GM12878 (cell line): ENCODE results near the gene MYLK4. TPM values are rescaled to one million over a fixed set of nuclear protein-coding genes. Genes with fewer than 3 reads are reported as not detected.

Source experiments
- ATAC-seq: fragments of 200-7000 bp; cut with Tn5 transposase; 3 replicates; pipeline ENCODE4 v1.9.1; 2020; ENCODE audit warnings: mild to moderate bottlenecking, moderate library complexity
- BruUV-seq: library from RNA; stranded (reverse); fragments of 400-500 nt; replicated peaks from 2 replicates; lab custom pipeline; 2021; lab: Mats Ljungman, UMichigan
- CTCF ChIA-PET: fragments of 300-600 bp; sonication (Branson Sonifier 250); formaldehyde crosslinking; extraction: SDS; loops from one replicate; lab custom pipeline; 2021; ENCODE audit warnings: inconsistent platforms; lab: Yijun Ruan, JAX
- POLR2A ChIA-PET: fragments of 350-600 bp; formaldehyde crosslinking; extraction: SDS; loops from one replicate; lab custom pipeline; 2021; ENCODE audit warnings: inconsistent platforms; lab: Charles Lee
- RAD21 ChIA-PET: fragments of 300-600 bp; sonication (Branson Sonifier 250); formaldehyde crosslinking; loops from one replicate; lab custom pipeline; 2023; ENCODE audit warnings: antibody characterized with exemption; ENCODE audit not compliant: unreplicated experiment; lab: Charles Lee
- SMC1A ChIA-PET: fragments of 300-600 bp; sonication (Branson Sonifier 250); formaldehyde crosslinking; loops from one replicate; lab custom pipeline; 2023; ENCODE audit not compliant: unreplicated experiment, uncharacterized antibody; lab: Charles Lee
- DNase-seq: peaks from one replicate; pipeline ENCODE4 v3.0.0-alpha.2; 2011; ENCODE audit warnings: low read depth, low spot score
- FAIRE-seq: peaks from 3 replicates; lab custom pipeline; 2011; peaks lifted over from hg19 to GRCh38; lab: Jason Lieb, UNC
- H2AFZ ChIP-seq: 2 replicates; pipeline ENCODE4 v1.6.0; 2011; ENCODE audit warnings: low read depth, low read length, control low read depth; ENCODE audit not compliant: control insufficient read depth
- H3K27ac ChIP-seq: 2 replicates; pipeline ENCODE4 v1.5.1; 2011; ENCODE audit warnings: control low read depth; ENCODE audit not compliant: control insufficient read depth, insufficient read depth
- H3K27me3 ChIP-seq, 2 experiments: replicated peaks in 1 of 2; 2 replicates each; pipeline versions ENCODE4 v1.6.0 to v1.6.1; 2011; ENCODE audit warnings: low read length in 1 of 2; ENCODE audit not compliant: control insufficient read depth in 2 of 2, insufficient read depth in 2 of 2
- H3K36me3 ChIP-seq, 2 experiments: 2 replicates each; pipeline ENCODE4 v1.5.1; 2011; ENCODE audit warnings: low read length in 1 of 2; ENCODE audit not compliant: control insufficient read depth in 2 of 2, insufficient read depth in 2 of 2
- H3K4me1 ChIP-seq: 2 replicates; pipeline ENCODE4 v1.6.1; 2011; ENCODE audit warnings: mild to moderate bottlenecking, low read length, moderate library complexity, mixed read lengths; ENCODE audit not compliant: control insufficient read depth, insufficient read depth
- H3K4me2 ChIP-seq: 2 replicates; pipeline ENCODE4 v1.6.0; 2011; ENCODE audit warnings: control low read depth; ENCODE audit not compliant: control insufficient read depth, insufficient read depth
- H3K4me3 ChIP-seq: fragments of 200-600 bp; sonication (generic); 2 replicates; pipeline ENCODE4 v1.5.1; 2016
- H3K79me2 ChIP-seq: 2 replicates; pipeline ENCODE4 v1.6.0; 2011; ENCODE audit warnings: low read length; ENCODE audit not compliant: control insufficient read depth, insufficient read depth
- H3K9ac ChIP-seq: 2 replicates; pipeline ENCODE4 v1.8.0; 2011; ENCODE audit warnings: low read length, control low read depth, mixed read lengths; ENCODE audit not compliant: control insufficient read depth, insufficient read depth
- H3K9me3 ChIP-seq: replicated peaks from 3 replicates; pipeline ENCODE4 v1.5.1; 2011; ENCODE audit warnings: mild to moderate bottlenecking, low read length; ENCODE audit not compliant: control insufficient read depth, insufficient read depth
- H4K20me1 ChIP-seq: 2 replicates; pipeline ENCODE4 v1.6.0; 2011; ENCODE audit not compliant: control insufficient read depth, insufficient read depth
- BACH1 ChIP-seq: fragments of 450-650 bp; IDR thresholded peaks from 2 replicates; pipeline ENCODE4 v1.6.1; 2017; ENCODE audit warnings: mild to moderate bottlenecking, borderline replicate concordance
- CUX1 ChIP-seq: IDR thresholded peaks from 2 replicates; pipeline ENCODE4 v1.6.1; 2012; ENCODE audit warnings: improper control_type of control experiment, low read depth, low read length; ENCODE audit not compliant: insufficient replicate concordance
- IKZF1 ChIP-seq: fragments of 450-650 bp; conservative IDR thresholded peaks from 2 replicates; pipeline ENCODE4 v1.6.1; 2017; ENCODE audit warnings: antibody characterized with exemption, mild to moderate bottlenecking
- IRF4 ChIP-seq: IDR thresholded peaks from 2 replicates; pipeline ENCODE4 v1.6.1; 2011; ENCODE audit warnings: low read depth, low read length
- RBBP5 ChIP-seq: fragments of 200-600 bp; sonication (generic); conservative IDR thresholded peaks from 2 replicates; pipeline ENCODE4 v1.6.1; 2016
- SUPT20H ChIP-seq: IDR thresholded peaks from 2 replicates; pipeline ENCODE4 v1.6.1; 2011; ENCODE audit warnings: low read depth, mild to moderate bottlenecking, low read length, moderate library complexity, borderline replicate concordance; ENCODE audit not compliant: control insufficient read depth
- ZNF687 ChIP-seq: fragments of 450-650 bp; IDR thresholded peaks from 2 replicates; pipeline ENCODE4 v1.6.1; 2017; ENCODE audit warnings: mild to moderate bottlenecking, moderate library complexity
- WGBS: methylation state at CpG from one replicate; pipeline ENCODE4 v1.1.6; 2016; ENCODE audit warnings: low lambda C conversion rate; ENCODE audit not compliant: insufficient replicate concordance, insufficient coverage; ENCODE audit errors: missing lambda C conversion rate; 5-methylcytosine and 5-hydroxymethylcytosine counted together
- in situ Hi-C: fragments of 300-500 bp; cut with MboI; formaldehyde crosslinking; loops from 9 replicates; pipeline ENCODE4 v1.14.3; 2018; ENCODE audit warnings: mixed read lengths
- intact Hi-C: fragments of 100-400 bp; cut with micrococcal nuclease; formaldehyde crosslinking; loops from one replicate; pipeline ENCODE4 v1.14.2; 2022; ENCODE audit not compliant: unreplicated experiment
- polyA plus RNA-seq, 11 experiments: library from polyadenylated mRNA; depleted of rRNA in 4 of 11; unstranded in 6 of 11; stranded (reverse) in 5 of 11; fragments of >200 nt; fragmentation: Nextera tagmentation in 4 of 11; fragmentation: Illumina TruSeq in 1 of 11; extraction: Ambion mirVana in 4 of 11; extraction: Trizol in 1 of 11; gene quantifications; 1 replicate in 1 of 11; 2 replicates in 10 of 11; pipeline versions ENCODE4 v1.2.1 to v1.2.3, GENCODE V29; 2011 to 2016; ENCODE audit warnings: inconsistent platforms in 2 of 11, missing spikeins in 2 of 11, low read depth in 1 of 11
- total RNA-seq, 4 experiments: library from RNA; depleted of rRNA in 3 of 4; stranded (reverse); fragments of >200 nt in 3 of 4; fragmentation: Illumina TruSeq in 1 of 4; extraction: Trizol in 1 of 4; gene quantifications; 2 replicates each; pipeline versions ENCODE4 v1.2.1 to v1.2.3, GENCODE V29; 2013 to 2021

The MYLK4 gene
- total and polyA plus RNA-seq, 10 of the 15 experiments (the other 5 are each of a cell fraction or from before 2014, with no cell fraction given), result under 0.01 to 0.09 (median 0.05) TPM; not detected in 1

GRCh38 chr6:2786269-2786668, 35.5 kb upstream of the MYLK4 start:
- Histone ChIP-seq H4K20me1 (no peaks in the 10 kb centered on the region; the same call in 1 of the 2 replicates), H3K4me2 (no peak overlapping the region), H3K79me2 (no peaks in the 10 kb centered on the region; the same call in 1 of the 2 replicates), H3K4me3 (no peak overlapping the region), H3K27me3 (no peaks in the 10 kb centered on the region), H2AFZ (no peak overlapping the region), H3K9me3 (no peaks in the 10 kb centered on the region), H3K4me1 (no peaks in the 10 kb centered on the region), H3K27ac (no peak overlapping the region), H3K9ac (no peak overlapping the region), H3K36me3 (peaks cover 13 to 21% of the 10 kb centered on the region in 2 experiments)
- no TSS peak for BruUV-seq
- RAD21 ChIA-PET, result no interaction called here
- CTCF ChIA-PET, result interaction anchor here (1.6 kb wide), 1 partner anchor 125 kb away, joined by 4 read pairs; no protein-coding TSS in a partner anchor
- DNase-seq, result no peak
- 97% methylated on average over 4 of the region's 4 CpGs for WGBS
- POLR2A ChIA-PET, result no interaction called here
- intact Hi-C loops, result no loop called here
- FAIRE-seq, result no peak
- SMC1A ChIA-PET, result interaction anchor here (1.2 kb wide), 1 partner anchor 14 kb away, joined by 4 read pairs; no protein-coding TSS in a partner anchor
- in situ Hi-C loops, result loop anchor here (5.0 kb wide), 1 partner anchor 146 kb away; no protein-coding TSS in a partner anchor
- no peak for ATAC-seq
- no peak for TF ChIP-seq IRF4

GRCh38 chr6:2784930-2785329, 34.2 kb upstream of the MYLK4 start:
- H3K4me3 ChIP-seq, result no peak overlapping the region
- no peaks in the 10 kb centered on the region; the same call in 1 of the 2 replicates for H4K20me1 ChIP-seq
- in situ Hi-C loops (loop anchor here (5.0 kb wide), 1 partner anchor 147 kb away; no protein-coding TSS in a partner anchor), intact Hi-C loops (no loop called here)
- no peak overlapping the region for H3K9ac ChIP-seq
- no peaks in the 10 kb centered on the region for H3K4me1 ChIP-seq
- 94% methylated on average over 7 of the region's 7 CpGs for WGBS
- H3K27ac ChIP-seq, result no peak overlapping the region
- H3K79me2 ChIP-seq, result no peaks in the 10 kb centered on the region; the same call in 1 of the 2 replicates
- no peak overlapping the region for H2AFZ ChIP-seq
- ChIA-PET RAD21 (no interaction called here), POLR2A (no interaction called here), SMC1A (interaction anchor here (1.4 kb wide), 1 partner anchor 16 kb away, joined by 4 read pairs; no protein-coding TSS in a partner anchor), CTCF (interaction anchor here (1.5 to 1.9 kb wide), 2 partner anchors 12 to 15 kb away, joined by 6 to 8 read pairs; no protein-coding TSS in a partner anchor)
- H3K27me3 ChIP-seq, result no peaks in the 10 kb centered on the region
- no peak for DNase-seq
- FAIRE-seq, result no peak
- no peak for ATAC-seq
- no peak overlapping the region for H3K4me2 ChIP-seq
- H3K36me3 ChIP-seq, result peaks cover 20 to 25% of the 10 kb centered on the region in 2 experiments
- BruUV-seq, result no TSS peak
- H3K9me3 ChIP-seq, result no peaks in the 10 kb centered on the region
- TF ChIP-seq CUX1, result no peak
- no peak for TF ChIP-seq BACH1
- no peak for TF ChIP-seq IKZF1
- no peak for TF ChIP-seq SUPT20H
- no peak for TF ChIP-seq RBBP5
- TF ChIP-seq ZNF687, result no peak
